ENCODE data around the gene TNFSF12.

- TF ChIP-seq CTCF (IDR thresholded peaks at IDR 0.05; ENCODE audit: low read length) (no peak), EZH2 (IDR thresholded peaks at IDR 0.05; ENCODE audit: borderline replicate concordance, low read length) (no peak)
These were observed 30.4 kb downstream of the TNFSF12 start, which contains the start of gene CD68 for GRCh38 chr17:7579001-7579833.

All from OCI-LY1 (cell line).